ENCODE results near the gene USP9Y. TPM values are rescaled to one million over a fixed set of nuclear protein-coding genes. Genes with fewer than 3 reads are reported as not detected.

USP9Y gene
- total and polyA plus RNA-seq, 2 donors (not counting 1 experiment from before 2014, with no cell fraction given), result 42.1 TPM; not detected in 1

GRCh38 chrY:12733625-12734024 is 32.6 kb downstream of the USP9Y start:
- ATAC-seq (ENCODE audit: low read depth) (no peak), DNase-seq (no peak)
- Mint-ChIP-seq H3K4me3 (no peak overlapping the region), H3K27ac (no peak overlapping the region), H3K27me3 (no peaks in the 10 kb centered on the region), H3K4me1 (peaks cover 1% of the 10 kb centered on the region), H3K9me3 (ENCODE audit: insufficient read depth) (no peaks in the 10 kb centered on the region)
- intact Hi-C loops (cut with micrococcal nuclease), result no loop called here
- Histone ChIP-seq H3K27me3 (replicated peaks in 1 of 4; ENCODE audit: control extremely low read depth in 1 of 4, control insufficient read depth in 3 of 4, insufficient read depth in 4 of 4, low read length in 3 of 4) (no peaks in the 10 kb centered on the region), H3K9ac (ENCODE audit: low read length) (no peak overlapping the region), H3K9me3 (ENCODE audit: control extremely low read depth in 1 of 3, control insufficient read depth in 2 of 3, insufficient read depth in 1 of 3, low read length in 2 of 3) (no peaks in the 10 kb centered on the region), H4K20me1 (ENCODE audit: control insufficient read depth, insufficient read depth, low read length, poor library complexity, severe bottlenecking) (no peaks in the 10 kb centered on the region), H3K79me2 (ENCODE audit: control insufficient read depth, insufficient read depth, low read length) (no peaks in the 10 kb centered on the region), H3K4me2 (replicated peaks; ENCODE audit: low read depth, low read length, poor library complexity, severe bottlenecking) (no peak overlapping the region), H3K4me3 (ENCODE audit: control extremely low read depth in 1 of 5, extremely low read depth in 1 of 5, insufficient read depth in 1 of 5, low read depth in 2 of 5, low read length in 4 of 5) (no peak overlapping the region), H3K36me3 (replicated peaks in 1 of 2; ENCODE audit: control extremely low read depth in 1 of 2, control insufficient read depth in 1 of 2, extremely low read depth in 1 of 2, insufficient read depth in 2 of 2, low read length in 1 of 2) (peaks cover 0 to 4% of the 10 kb centered on the region in 2 experiments), H3K27ac (ENCODE audit: low read length in 2 of 2) (no peak overlapping the region), H2AFZ (ENCODE audit: insufficient read depth, low read depth, low read length, poor library complexity, severe bottlenecking) (no peak overlapping the region), H3K4me1 (ENCODE audit: control insufficient read depth in 2 of 2, insufficient read depth in 2 of 2, low read length in 2 of 2) (no peaks in the 10 kb centered on the region)
- TF ChIP-seq CTCF (IDR thresholded peaks at IDR 0.05) (no peak), EZH2 (IDR thresholded peaks at IDR 0.05; ENCODE audit: borderline replicate concordance, insufficient read depth, low read depth, low read length, poor library complexity, severe bottlenecking) (no peak)
- ChIA-PET POLR2A (no interaction called here), CTCF (no interaction called here)
- WGBS (ENCODE audit: insufficient coverage), result 60% methylated on average over 1 of the region's 3 CpGs

DNA sequence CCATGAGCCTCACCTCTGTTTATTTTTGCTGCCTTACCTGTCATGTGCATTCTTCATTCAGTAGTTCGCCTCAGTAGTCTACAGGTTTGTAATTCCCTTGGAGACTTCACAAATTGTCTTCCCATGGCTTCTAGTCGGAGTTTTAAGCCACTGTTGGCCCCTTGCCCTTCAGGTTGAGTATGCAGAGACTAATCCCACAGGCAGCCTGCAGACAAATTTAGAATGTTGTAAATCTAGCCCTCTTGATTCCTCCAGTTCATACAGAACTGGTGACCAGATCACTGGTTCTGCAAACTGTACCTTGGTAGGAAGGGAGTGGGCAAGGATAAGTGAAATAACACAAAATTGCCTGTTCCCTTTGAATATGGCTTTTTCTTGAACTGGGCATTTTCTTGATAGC is 33.0 kb downstream of the USP9Y start:
- peaks cover 1% of the 10 kb centered on the region for H3K4me1 Mint-ChIP-seq
- Histone ChIP-seq H3K9ac (ENCODE audit: low read length) (no peak overlapping the region), H3K79me2 (ENCODE audit: control insufficient read depth, insufficient read depth, low read length) (no peaks in the 10 kb centered on the region), H3K4me2 (replicated peaks; ENCODE audit: low read depth, low read length, poor library complexity, severe bottlenecking) (no peak overlapping the region), H4K20me1 (ENCODE audit: control insufficient read depth, insufficient read depth, low read length, poor library complexity, severe bottlenecking) (no peaks in the 10 kb centered on the region), H2AFZ (ENCODE audit: insufficient read depth, low read depth, low read length, poor library complexity, severe bottlenecking) (no peak overlapping the region), H3K27ac (ENCODE audit: low read length in 2 of 2) (no peak overlapping the region), H3K27me3 (replicated peaks in 1 of 4; ENCODE audit: control extremely low read depth in 1 of 4, control insufficient read depth in 3 of 4, insufficient read depth in 4 of 4, low read length in 3 of 4) (no peaks in the 10 kb centered on the region), H3K9me3 (ENCODE audit: control extremely low read depth in 1 of 3, control insufficient read depth in 2 of 3, insufficient read depth in 1 of 3, low read length in 2 of 3) (no peaks in the 10 kb centered on the region), H3K4me3 (ENCODE audit: control extremely low read depth in 1 of 5, extremely low read depth in 1 of 5, insufficient read depth in 1 of 5, low read depth in 2 of 5, low read length in 4 of 5) (no peak overlapping the region), H3K4me1 (ENCODE audit: control insufficient read depth in 2 of 2, insufficient read depth in 2 of 2, low read length in 2 of 2) (no peaks in the 10 kb centered on the region), H3K36me3 (replicated peaks in 1 of 2; ENCODE audit: control extremely low read depth in 1 of 2, control insufficient read depth in 1 of 2, extremely low read depth in 1 of 2, insufficient read depth in 2 of 2, low read length in 1 of 2) (peaks cover 0 to 4% of the 10 kb centered on the region in 2 experiments)
- ATAC-seq (ENCODE audit: low read depth) (no peak), DNase-seq (no peak)
- H3K4me3 Mint-ChIP-seq, result no peak overlapping the region
- H3K27me3 Mint-ChIP-seq, result no peaks in the 10 kb centered on the region
- intact Hi-C loops (cut with micrococcal nuclease), result no loop called here
- CTCF ChIA-PET, result no interaction called here
- H3K27ac Mint-ChIP-seq, result no peak overlapping the region
- no peaks in the 10 kb centered on the region for H3K9me3 Mint-ChIP-seq (ENCODE audit: insufficient read depth)
- POLR2A ChIA-PET, result no interaction called here
- WGBS (ENCODE audit: insufficient coverage), result 100% methylated on average over 1 of the region's 2 CpGs
- TF ChIP-seq EZH2 (IDR thresholded peaks at IDR 0.05; ENCODE audit: borderline replicate concordance, insufficient read depth, low read depth, low read length, poor library complexity, severe bottlenecking) (no peak), CTCF (IDR thresholded peaks at IDR 0.05) (no peak)
